GM04504 (cell line): ENCODE data around the gene ATP2C1.

Source experiments
- DNase-seq: peaks from one replicate; pipeline ENCODE4 v3.0.0-alpha.2; 2012; ENCODE audit warnings: low read depth

ATP2C1 gene

DNA sequence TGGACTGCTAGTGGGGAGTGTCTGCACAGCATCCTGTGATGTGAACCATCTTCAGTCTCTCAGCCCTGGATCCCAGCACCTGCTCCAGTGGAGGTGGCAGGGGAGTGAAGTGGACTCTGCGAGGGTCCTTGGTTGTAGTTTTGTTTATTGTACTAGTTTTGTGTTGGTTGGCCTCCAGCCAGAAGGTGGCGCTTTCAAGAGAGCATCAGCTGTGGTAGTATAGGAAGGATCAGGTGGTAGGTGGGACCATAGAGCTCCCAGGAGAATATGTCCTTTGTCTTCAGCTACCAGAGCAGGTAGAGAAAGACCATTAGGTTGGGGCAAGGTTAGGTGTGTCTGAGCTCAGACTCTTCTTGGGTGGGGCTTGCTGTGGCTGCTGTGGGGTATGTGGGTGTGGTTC is 153.7 kb downstream of the ATP2C1 start:
- no peak for DNase-seq

GRCh38 chr3:131048030-131048429 is 154.1 kb downstream of the ATP2C1 start:
- DNase-seq: no peak

DNA sequence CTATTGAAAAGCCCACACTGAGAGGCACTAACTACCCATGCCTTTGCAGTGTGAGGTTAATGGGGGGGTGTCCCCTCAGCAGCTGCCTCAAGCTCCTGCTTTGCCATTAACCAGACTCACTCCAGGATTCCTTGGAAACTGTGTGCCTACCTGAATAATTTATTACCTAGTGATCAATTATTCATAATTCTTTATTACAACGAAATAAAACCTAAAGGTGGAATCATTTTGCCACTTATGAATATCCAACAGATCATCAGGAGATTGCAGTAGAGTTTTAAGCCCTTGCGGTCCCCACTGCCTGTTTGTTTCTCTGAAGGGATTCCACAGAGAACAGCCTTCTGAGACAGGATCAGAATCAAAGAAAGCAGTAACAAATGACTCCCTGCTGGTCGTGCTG is 156.1 kb downstream of the ATP2C1 start:
- no peak for DNase-seq

GRCh38 chr3:131053043-131053859 is 159.4 kb downstream of the ATP2C1 start:
- no peak for DNase-seq
